GM12865 (cell line): ENCODE results near the gene OLFML2B.

Experiments used
- DNase-seq: peaks from one replicate; pipeline ENCODE4 v3.0.0; 2010; ENCODE audit warnings: low read depth
- H3K4me3 ChIP-seq: 2 replicates; pipeline ENCODE4 v1.5.1; 2011; ENCODE audit warnings: mild to moderate bottlenecking, low read depth, low read length, control low read depth
- CTCF ChIP-seq: IDR thresholded peaks from 2 replicates; pipeline ENCODE4 v1.5.1; 2011; ENCODE audit warnings: low read length, control low read depth, low read depth, inconsistent platforms; ENCODE audit not compliant: insufficient read depth; ENCODE audit errors: missing control alignments

The OLFML2B gene

GRCh38 chr1:161981735-161982506, 41.7 kb downstream of the OLFML2B start:
- DNase-seq, result no peak
- TF ChIP-seq CTCF, result no peak
- no peak overlapping the region for H3K4me3 ChIP-seq

- DNase-seq, result no peak
- no peak for TF ChIP-seq CTCF
- no peak overlapping the region for H3K4me3 ChIP-seq
Observed at GRCh38 chr1:161981126-161981525, 42.5 kb downstream of the OLFML2B start.

- H3K4me3 ChIP-seq, result no peak overlapping the region
- no peak for TF ChIP-seq CTCF
- peak; percentile 43 for DNase-seq
Observed at GRCh38 chr1:161978011-161978790, 45.5 kb downstream of the OLFML2B start.

- no peak for DNase-seq
- H3K4me3 ChIP-seq, result no peak overlapping the region
- no peak for TF ChIP-seq CTCF
Observed at GRCh38 chr1:161973924-161974845, 49.5 kb downstream of the OLFML2B start.

- no peak for DNase-seq
- TF ChIP-seq CTCF, result no peak
- no peak overlapping the region for H3K4me3 ChIP-seq
Observed at GRCh38 chr1:161972828-161973227, 50.8 kb downstream of the OLFML2B start.

- H3K4me3 ChIP-seq, result no peak overlapping the region
- TF ChIP-seq CTCF, result no peak
- no peak for DNase-seq
Observed at GRCh38 chr1:161970633-161971032, 53.0 kb downstream of the OLFML2B start.
